IPS-NIHi7 (cell line): ENCODE measurements around the gene ARHGEF2.
A peak's percentile ranks its signal among the peaks of the same experiment; 100 is the strongest.
"Not testable (repeated sequence)": the region's sequence is repeated elsewhere in the genome, so short reads cannot be mapped to it uniquely, and the experiment has no call there.

ENCODE experiments used
- DNase-seq: peaks from one replicate; pipeline ENCODE4 v3.0.0; 2012; ENCODE audit warnings: mixed read lengths; ENCODE audit errors: extremely low spot score

Gene ARHGEF2

DNA sequence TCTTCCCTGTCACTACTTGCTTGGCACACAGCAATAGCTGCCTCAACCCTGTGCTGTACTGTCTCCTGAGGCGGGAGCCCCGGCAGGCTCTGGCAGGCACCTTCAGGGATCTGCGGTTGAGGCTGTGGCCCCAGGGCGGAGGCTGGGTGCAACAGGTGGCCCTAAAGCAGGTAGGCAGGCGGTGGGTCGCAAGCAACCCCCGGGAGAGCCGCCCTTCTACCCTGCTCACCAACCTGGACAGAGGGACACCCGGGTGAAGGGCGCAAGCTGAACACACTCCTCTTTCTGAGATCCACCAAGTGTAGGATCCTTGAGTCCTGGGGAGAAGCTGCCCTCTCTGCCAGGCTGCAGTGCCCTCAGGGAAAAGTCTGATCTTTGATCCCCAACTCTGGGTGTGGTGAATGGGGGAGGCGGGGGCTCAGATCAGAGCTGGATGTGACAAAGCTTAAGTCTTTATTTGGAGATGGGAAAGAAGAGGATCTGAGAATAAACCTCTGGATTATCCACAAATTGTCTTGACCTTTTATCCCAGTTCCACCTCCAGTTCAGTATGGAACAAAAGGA is 35.7 kb downstream of the ARHGEF2 start:
- DNase-seq: no peak

- no peak for DNase-seq
Measured at GRCh38 chr1:155941845-155942531, 36.4 kb downstream of the ARHGEF2 start.

DNA sequence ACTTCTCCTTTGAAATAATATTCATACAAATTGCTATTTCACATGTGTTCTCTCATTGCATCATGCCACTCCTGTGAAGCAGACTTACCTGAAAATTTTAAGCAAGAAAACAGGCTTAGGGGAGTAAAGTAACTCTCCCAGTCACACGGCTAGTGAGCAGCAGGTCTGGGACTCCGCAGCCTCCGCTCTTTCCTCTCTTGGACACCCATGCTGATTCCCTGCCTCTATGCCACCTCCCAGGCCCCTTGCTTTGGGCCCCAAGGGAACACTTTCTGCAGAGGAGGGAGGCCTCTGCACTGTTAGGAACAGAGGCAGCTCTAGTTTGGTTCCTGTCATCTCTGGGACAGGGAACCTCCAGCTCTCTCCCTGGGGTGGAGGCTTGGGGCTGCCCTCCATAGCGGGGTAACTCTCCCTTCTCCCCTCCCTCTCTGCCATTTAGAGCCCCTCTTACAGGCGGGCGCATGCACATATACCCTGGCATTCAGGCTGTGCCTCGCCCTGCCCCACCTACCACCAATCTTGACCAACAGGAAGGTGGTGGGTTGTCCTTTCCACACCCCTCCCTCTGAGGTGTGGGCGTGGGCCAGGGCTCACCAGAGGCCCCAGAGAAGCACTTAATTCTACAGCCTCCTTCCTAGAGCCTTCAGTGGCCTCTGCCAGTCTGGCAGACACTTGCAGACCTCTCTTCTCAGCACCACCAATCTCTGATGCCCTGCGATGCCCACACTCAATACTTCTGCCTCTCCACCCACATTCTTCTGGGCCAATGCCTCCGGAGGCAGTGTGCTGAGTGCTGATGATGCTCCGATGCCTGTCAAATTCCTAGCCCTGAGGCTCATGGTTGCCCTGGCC is 37.1 kb downstream of the ARHGEF2 start, which contains the start of gene RXFP4:
Gene RXFP4 (plus strand): TSS at position 646 of the 852 bp plus-strand sequence. CDS start 72 bp downstream, at position 718.
- DNase-seq: no peak

DNA sequence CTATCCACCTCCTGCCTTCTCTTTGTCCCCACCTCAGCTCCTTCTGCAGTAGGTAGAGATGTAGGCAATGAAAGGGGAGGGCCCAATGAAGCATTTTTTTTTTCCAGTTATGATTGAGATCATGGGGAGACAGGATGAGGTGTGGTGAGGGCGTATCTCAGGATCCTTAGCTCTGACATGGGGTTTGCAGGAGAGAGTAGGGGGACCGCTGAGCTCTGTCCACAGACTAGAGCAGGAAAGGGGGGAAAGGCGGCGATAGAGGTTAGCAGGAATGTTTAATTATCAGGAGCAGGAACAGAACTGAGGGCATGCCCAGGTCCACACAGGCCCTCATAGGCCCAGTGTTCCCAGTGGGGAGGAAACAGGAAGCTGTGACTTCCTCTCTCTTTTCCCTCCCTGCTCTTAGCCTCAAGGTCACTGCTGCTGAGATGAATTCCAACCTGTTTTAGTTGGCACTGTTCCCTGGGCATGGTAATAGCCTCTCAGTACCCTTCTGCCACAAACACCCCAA is 37.8 kb downstream of the ARHGEF2 start:
- no peak for DNase-seq

- DNase-seq: peak; percentile 77
Measured at GRCh38 chr1:155938220-155938627, 40.1 kb downstream of the ARHGEF2 start.

DNA sequence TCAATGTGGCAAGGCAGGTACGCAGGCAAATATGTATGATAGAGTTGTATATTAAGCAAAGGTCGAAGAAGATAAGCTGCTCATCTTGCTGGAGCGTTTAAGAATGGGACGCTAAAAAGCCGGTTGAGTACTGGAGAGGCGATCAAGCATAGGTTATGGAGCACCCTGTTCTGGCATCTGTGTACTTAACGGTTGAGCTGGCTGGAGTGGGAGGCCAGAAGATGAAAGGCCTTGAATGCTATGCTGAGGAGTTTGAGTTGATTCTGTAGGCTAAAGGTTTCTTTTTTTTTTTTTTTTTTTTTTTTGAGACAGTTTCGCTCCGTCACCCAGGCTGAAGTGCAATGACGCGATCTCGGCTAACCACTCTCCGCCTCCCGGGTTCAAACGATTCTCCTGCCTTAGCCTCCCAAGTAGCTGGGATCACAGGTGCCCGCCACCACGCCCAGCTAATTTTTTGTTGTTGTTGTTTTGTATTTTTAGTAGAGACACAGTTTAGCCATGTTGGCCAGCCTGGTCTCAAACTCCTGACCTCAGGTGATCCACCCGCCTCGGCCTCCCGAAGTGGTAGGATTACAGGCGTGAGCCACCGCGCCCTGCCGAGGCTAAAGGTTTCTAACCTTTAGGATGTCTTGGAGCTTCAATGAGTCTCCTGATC is 43.3 kb downstream of the ARHGEF2 start:
- no peak for DNase-seq

DNA sequence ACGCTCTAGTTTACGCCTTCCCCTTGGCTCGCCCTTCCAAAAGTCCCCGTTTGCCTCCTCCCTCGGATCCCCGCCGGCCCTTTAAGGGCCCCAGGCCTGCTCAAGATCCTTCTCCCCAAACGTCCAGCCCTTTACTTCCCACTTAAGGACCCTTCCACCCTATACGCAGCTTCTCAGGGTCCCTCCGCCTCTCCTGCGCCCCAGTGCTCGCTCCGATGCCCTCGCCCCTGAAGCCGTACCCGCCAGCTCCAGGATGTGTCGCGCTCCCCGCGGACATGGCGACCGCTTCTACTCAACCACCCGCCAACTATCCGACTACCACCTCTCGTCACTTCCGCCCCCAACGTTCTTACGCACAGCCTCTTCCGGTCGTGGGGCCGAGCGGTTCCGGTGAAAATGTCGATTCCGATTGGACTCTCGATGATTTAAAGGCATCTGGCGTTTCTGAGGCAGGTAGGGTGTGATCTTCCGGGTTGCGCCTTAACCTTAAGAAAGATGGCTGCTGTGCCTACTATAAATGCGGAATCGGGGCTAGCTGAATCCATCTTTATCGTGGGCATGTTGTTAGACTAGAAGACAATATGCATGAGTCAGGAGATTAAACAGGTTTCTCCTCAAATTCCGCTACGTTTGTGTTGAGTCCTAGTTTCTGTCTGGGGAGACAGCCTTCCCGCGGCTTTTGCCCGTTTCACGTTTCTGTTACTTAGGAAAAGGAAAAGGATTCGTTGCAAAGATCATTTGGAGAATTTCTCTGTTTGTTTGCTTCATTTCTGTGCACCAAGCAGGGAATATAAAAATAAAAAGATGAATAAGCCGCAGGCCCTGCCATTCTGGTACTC is 44.0 kb downstream of the ARHGEF2 start, which contains the start of gene KHDC4:
Gene KHDC4 (minus strand): TSS at position 317 of the 839 bp plus-strand sequence. CDS start 40 bp downstream, at position 277.
- DNase-seq: peak; percentile 96

GRCh38 chr1:155933591-155934096 is 44.7 kb downstream of the ARHGEF2 start:
- DNase-seq: no peak

DNA sequence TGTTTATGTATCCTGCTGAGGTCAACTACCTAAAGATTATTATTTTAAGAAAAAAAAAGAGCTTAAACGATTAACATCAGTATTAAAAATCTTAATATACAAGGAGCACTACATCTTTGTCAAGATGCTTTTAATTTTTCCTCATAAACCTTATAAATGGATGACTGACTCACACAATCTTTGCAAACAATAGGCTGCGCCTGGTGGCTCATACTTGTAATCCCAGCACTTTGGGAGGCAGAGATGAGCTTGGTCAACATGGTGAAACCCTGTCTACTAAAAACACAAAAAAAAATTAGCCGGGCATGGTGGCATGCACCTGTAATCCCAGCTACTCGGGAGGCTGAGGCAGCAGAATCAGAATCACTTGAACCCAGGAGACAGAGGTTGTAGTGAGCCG is 45.9 kb downstream of the ARHGEF2 start:
- DNase-seq: no peak

- no peak for DNase-seq
Measured at GRCh38 chr1:155932081-155932480, 46.3 kb downstream of the ARHGEF2 start.

DNA sequence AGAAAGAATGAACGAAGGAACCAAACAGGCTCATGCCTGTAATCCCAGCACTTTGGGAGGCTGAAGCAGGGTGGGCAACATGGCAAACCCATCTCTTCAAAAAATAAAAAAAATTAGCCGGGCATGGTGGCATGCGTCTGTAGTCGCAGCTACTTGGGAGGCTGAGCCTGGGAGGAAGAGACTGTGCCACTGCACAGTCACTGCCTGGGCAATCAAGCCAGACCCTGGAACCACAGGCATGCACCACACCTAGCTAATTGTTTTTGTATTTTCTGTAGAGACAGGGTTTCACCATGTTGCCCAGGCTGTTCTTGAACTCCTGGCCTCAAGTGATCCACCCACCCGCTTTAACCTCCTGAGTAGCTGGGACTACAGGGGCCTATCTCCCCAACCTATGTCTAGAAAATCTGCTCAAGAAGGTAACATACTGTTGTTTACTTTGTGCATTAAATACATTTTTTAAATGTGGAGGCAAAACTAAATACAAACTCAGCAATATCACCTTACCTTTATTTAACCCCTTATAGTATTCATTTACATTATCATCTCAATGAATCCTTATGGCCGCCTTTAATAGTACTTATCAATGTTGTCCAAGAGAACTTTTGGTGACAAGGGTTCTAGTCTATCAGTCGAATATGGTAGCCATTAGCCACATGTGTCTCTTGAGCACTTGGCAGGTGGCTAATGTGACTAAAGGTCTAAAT is 46.9 kb downstream of the ARHGEF2 start:
- DNase-seq: no peak

DNA sequence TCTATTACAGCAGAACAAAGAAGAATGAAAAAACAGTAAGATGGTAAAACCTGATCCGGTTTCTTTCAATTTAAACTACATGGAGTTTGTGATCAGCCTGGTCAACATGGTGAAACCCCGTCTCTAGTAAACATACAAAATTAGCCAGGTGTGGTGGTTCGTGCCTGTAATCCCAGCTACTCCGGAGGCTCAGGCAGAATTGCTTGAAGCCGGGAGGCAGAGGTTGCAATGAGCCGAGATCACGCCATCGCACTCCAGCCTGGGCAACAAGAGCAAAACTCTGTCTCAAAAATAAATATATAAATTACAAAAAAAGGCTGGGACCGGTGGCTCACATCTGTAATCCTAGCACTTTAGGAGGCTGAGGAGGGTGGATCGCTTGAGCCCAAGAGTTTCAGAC is 47.6 kb downstream of the ARHGEF2 start:
- DNase-seq: not testable (repeated sequence)

DNA sequence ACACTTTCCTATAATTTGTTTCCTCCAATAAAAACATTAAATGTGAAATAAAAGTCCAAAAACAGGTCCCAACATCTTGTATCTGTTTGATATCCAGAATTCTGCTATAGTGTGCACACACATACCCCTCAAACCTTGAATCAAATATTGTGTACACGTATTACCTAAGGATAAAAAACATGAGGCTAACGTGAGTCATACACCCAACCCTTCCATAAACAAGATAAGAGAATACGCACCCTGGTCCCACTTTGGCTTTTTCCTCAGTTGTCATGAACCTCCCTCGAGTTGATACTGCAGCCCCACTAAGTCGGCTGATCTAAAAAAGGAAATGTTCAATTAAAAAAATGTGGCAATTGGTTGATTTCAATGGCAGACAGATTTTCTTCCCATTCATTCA is 49.3 kb downstream of the ARHGEF2 start:
- DNase-seq: no peak

DNA sequence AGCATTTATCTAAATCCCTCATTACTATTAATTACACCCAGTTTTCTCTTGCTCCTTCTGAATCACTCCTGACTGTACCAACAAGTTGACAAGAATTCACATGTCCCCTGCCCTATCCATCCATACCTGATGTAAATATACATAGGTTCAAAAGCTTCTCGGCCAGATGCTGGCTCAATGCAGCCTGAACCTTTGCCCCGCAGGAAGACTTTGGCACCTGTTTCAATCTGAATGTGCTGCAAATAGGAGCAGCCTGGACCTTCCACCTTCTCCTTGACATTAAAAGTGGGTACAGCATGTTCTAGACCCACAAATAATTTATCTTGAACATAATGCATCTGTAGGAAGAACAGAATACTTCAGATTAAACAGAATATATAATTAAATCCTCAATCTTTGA is 52.8 kb downstream of the ARHGEF2 start:
- DNase-seq: no peak

DNA sequence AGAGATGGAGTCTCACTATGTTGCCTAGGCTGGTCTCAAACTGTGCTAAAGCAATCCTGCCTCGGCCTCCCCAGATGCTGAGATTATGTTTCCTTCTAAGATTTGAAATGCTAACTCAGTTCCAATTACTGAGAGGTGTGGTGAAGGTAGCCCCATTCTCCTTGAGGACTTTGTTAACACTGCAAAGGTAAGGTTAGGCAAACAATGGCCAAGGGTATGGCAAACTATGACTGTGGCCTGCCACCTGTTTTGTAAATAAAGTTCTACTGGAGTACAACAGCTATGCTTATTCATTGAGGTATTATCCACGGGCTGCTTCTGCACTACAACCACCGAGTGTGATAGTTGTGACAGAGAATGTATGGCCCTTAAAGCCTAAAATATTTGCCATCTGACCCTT is 57.6 kb downstream of the ARHGEF2 start:
- DNase-seq: no peak

GRCh38 chr1:155919801-155920200 is 58.5 kb downstream of the ARHGEF2 start:
- no peak for DNase-seq

DNA sequence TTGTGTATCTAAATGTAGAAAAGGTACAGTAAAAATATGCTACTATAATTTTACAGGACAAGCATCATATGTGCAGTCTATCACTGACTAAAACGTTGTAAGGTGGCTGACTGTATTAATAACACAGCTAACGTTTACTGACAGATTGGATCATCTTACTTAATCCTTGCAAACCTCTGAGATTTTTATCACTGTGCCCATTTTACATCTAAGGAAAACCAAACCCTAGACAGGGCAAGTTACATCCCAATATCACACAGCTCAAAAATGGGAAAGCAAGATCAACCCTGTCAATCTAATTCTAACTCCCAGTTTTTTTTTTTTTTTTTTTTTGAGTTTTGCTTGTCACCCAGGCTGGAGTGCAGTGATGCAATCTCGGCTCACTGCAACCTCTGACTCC is 59.7 kb downstream of the ARHGEF2 start:
- DNase-seq: no peak

GRCh38 chr1:155913969-155914757 is 64.2 kb downstream of the ARHGEF2 start:
- DNase-seq: no peak

- DNase-seq: no peak
Measured at GRCh38 chr1:155912056-155912536, 66.3 kb downstream of the ARHGEF2 start.
